ENCODE data around the gene RBM4B. TPM values are rescaled to one million over a fixed set of nuclear protein-coding genes. Genes with fewer than 3 reads are reported as not detected.
A peak's percentile ranks its signal among the peaks of the same experiment; 100 is the strongest.
"Not testable (repeated sequence)": the region's sequence is repeated elsewhere in the genome, so short reads cannot be mapped to it uniquely, and the experiment has no call there.

Gene RBM4B
- polyA plus RNA-seq, 1 donor, result 35.7 TPM

- no peak for DNase-seq (ENCODE audit: low read depth)
Observed at GRCh38 chr11:66641834-66642233, 35.9 kb downstream of the RBM4B start.

GRCh38 chr11:66639814-66640340 lies 37.8 kb downstream of the RBM4B start:
- not testable (repeated sequence) for DNase-seq (ENCODE audit: low read depth)

DNA sequence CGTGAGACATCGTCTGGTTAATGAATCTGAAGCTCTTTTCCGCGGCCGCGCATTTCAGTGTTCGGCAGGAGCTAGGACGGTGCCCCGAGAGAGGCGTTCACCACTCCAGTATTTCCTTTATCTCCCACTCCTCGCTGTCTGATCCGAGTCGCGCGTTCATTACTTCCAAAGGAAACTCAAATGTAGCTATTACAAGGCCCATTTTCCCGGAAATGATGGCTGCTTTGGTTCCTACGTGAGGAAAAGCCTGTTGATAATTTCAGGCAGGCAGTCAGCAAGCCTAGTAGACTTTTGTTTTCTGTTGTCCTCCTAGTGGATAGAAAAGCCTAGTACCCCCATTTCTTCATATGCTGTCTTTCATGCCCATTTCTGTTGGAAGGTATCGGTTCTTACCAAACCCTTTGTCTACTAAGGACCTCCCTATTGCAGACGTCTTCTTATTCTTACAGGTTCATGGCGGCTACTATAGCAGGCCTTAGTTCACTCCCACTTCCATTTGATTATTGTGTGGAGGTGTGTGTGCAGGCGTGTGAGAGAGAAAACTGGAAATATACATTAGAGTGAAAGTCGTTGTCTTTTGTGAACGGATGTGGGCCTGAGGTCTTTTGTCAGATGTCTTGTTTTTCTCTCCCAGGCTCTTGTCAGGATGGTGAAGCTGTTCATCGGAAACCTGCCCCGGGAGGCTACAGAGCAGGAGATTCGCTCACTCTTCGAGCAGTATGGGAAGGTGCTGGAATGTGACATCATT lies 38.4 kb downstream of the RBM4B start:
- no peak for DNase-seq (ENCODE audit: low read depth)

GRCh38 chr11:66638177-66639065 lies 39.3 kb downstream of the RBM4B start, which contains the start of gene RBM4:
Gene RBM4 (plus strand): TSS chr11:66638703. CDS start chr11:66639712, 1,009 bp downstream.
- DNase-seq (ENCODE audit: low read depth), result peak; percentile 100

- DNase-seq (ENCODE audit: low read depth), result no peak
Observed at GRCh38 chr11:66637557-66638176, 40.0 kb downstream of the RBM4B start.

DNA sequence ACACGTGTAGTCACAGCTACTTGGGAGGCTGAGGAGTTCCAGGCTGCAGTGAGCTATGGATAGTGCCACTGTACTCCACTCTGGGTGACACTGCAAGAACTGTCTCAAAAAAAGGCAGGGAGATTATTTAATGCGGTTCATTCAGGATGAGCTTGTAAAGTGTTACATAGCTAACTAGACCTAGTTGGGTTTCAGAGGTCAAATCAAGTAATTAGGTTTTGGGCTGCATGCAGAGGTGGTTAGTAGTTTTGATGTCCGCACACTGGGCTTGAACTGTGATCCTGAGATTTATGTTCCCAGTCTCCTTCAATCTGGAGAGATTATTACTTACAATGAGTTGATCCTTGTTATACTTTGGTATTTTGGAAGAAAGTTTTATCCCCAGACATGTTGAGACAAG lies 41.3 kb downstream of the RBM4B start:
- no peak for DNase-seq (ENCODE audit: low read depth)

DNA sequence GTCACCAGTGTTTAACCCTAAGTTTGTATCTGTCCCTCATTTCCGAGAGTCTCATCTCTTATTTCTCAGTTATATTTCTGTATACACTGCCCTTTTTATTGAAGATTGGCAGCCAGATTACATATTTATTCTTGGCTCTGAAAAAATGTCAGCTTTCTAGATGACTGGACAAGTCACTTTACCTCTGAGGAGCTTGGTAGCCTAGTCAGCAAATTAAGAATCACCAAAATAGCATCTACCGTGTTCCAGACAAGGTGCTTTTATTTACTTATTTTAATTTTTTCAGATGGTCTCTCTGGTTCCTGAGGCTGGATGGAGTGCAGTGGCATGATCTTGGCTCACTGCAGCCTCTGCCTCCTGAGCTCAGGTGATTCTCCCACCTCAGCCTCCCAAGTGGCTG lies 44.7 kb downstream of the RBM4B start:
- DNase-seq (ENCODE audit: low read depth), result no peak

DNA sequence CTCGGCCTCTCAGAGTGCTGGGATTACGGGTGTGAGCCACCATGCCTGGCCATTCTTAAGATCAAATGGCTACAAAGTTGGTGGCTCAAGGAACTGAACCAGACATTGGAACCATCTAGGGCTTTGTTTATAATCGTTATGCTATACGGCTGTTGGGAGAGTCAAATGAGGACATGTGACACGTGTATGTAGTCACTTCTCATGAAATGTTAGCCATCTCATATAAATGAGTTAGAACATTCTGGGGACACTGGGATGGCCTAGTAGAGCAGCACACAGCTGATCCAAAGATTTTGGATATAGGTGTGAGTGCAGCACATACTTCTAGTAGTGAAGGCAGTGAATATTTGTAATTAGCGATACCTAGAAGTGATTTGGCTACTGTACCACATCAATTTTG lies 45.8 kb downstream of the RBM4B start:
- no peak for DNase-seq (ENCODE audit: low read depth)

- DNase-seq (ENCODE audit: low read depth), result no peak
Observed at GRCh38 chr11:66629356-66629755, 48.3 kb downstream of the RBM4B start.

DNA sequence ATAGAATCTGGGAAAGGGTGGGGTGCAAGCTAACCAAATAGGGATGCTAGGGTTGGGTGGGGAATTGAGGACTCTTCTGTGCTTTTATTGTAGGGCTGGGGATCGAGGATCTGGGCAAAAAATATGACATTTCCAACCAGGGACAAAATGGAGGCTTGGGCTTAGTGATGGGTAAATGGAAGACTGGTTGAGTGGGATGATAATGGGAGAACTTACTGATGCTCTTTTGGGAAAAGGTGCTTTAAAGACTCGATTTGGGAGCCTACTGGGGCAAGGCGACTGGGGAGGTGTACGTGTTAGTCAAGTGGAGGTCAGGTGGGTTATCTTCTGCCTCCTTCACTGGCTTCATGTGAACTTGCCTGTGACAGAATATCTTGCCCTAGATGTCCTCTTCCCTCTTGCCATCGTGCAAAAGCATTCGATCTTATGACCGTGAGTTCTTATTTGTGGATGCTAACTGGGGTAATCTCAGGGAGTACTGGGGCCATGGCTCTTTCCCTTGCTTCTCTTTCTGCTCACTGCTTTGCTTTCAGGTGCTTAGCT lies 49.6 kb downstream of the RBM4B start:
- no peak for DNase-seq (ENCODE audit: low read depth)

DNA sequence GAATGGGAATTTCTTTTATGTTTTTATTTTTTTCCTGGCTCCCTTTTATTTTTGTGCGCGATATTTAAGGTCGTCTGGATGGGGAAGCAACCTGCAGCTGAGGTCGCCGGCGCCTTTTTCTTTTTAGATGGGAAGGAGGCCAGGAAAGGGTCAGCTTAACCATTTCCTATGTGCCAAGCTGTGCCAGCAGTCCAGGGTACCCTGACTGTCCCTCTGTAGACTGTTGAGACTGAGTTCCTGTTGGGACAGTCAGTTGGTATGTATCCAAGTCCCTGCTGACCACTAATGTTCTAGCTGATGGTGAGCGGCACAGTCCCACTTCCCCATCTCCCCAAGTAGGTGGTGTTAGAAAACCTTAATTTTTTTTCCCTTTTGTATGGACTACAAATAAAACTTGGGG lies 50.8 kb downstream of the RBM4B start:
- DNase-seq (ENCODE audit: low read depth), result no peak

- DNase-seq (ENCODE audit: low read depth), result no peak
Observed at GRCh38 chr11:66626382-66626781, 51.3 kb downstream of the RBM4B start.

GRCh38 chr11:66625752-66626149 lies 51.9 kb downstream of the RBM4B start:
- no peak for DNase-seq (ENCODE audit: low read depth)

GRCh38 chr11:66625041-66625751 lies 52.5 kb downstream of the RBM4B start:
- DNase-seq (ENCODE audit: low read depth), result no peak

DNA sequence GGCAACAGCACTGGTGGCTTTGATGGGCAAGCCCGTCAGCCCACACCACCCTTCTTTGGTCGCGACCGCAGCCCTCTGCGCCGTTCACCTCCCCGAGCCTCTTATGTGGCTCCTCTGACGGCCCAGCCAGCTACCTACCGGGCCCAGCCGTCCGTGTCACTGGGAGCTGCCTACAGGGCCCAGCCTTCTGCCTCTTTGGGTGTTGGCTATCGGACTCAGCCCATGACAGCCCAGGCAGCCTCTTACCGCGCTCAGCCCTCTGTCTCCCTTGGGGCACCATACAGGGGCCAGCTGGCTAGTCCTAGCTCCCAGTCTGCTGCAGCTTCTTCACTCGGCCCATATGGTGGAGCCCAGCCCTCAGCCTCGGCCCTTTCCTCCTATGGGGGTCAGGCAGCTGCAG lies 53.2 kb downstream of the RBM4B start:
- no peak for DNase-seq (ENCODE audit: low read depth)

DNA sequence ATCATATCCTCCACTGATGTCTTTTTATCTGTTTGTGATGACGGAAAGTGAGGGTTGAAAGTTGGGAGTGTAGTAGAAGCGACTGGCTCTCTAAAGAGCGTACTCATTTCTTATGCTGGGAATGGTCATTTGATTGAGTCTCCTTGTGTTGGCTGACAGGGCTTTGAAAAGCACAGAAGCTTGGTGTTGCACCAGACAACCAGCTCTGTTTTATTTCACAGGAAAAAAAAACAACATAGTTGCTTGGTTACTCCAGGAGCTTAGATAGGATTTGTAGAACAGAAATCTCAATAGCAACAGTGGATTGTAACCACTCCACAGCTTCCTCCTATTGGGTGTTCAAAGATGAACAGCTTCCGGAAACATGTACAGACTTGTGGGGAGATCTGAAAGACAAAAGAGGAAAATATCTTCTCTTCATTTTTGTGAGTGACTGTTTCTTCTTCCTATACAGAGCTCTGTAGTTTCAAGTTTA lies 58.6 kb downstream of the RBM4B start:
- DNase-seq (ENCODE audit: low read depth), result peak; percentile 11

DNA sequence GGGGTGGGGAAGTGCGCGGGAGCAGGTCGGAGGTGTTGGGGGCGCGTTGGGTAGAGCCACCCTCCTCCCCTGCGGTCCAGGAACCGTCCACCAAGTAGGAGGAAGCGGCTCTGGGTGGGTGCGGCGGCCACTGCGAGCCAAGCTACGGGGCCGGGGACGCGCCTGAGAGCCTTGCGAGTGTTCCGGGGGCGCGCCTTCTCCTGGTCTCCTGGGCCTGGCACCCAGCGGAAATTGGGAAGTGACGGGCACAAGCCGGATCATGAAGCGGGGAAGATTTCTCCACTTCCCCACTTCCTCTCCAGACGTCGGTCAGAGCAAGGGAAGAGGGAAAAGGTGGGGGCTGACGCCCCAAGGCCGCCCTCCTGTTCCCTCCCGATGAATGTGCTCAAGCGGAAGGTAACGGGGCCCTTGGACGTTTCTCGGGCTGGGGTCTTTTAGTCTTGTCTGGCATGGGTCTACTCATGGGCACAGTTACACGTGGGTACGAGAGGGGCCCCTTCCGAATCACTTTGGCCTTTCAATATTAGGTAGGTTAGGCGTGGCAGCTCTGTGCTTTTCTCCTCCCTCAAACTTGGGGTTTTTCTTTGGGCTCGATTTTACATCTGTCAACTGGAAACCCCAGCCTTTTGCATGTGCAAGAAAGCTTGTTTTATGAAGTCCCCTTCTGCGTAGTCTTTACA lies 60.4 kb downstream of the RBM4B start:
- DNase-seq (ENCODE audit: low read depth), result no peak

GRCh38 chr11:66616379-66617154 lies 61.1 kb downstream of the RBM4B start, which contains the start of gene RBM14:
Gene RBM14 (plus strand): TSS chr11:66616630. CDS start chr11:66616721, 91 bp downstream.
- DNase-seq (ENCODE audit: low read depth), result peak; percentile 99

Measured in forelimb muscle (tissue), 1 donor.